ENCODE measurements around the gene ACAA1.

DNA sequence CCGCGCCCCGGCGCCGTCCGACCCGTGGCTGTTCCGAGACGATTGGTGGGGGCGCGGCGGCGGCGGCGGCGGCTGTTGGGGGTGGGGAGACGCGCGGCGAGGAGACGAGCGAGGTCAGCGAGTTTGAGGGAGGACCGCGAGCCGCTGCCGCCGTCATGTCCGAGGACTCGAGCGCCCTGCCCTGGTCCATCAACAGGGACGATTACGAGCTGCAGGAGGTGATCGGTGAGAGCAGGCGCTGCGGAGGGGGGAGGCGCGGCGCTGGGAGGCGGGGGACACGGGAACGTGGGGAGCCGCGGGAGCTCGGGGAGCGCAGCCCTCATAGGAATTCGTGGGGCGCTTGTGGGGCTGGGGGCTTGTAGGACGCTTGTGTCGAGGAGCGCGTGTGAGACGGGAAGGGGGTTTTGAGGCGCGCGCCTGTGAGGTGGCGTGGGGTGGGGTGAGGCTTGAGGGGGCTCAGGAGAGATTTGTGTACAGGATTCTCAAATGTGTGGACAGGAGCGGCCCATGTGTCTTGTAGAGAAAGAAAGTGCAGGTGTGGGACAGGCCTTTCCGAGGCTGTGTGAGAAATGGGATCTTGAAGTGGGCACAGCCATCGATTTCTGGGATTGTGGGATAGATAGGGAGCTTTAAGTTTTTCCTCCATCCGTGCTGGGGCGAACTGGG is 28.9 kb upstream of the ACAA1 start:
- TF ChIP-seq CTCF (IDR thresholded peaks at IDR 0.05): no peak
- no peak for TF ChIP-seq POLR2A (IDR thresholded peaks at IDR 0.05)

All from uterus (tissue), 2 donors.